NCI-H2227 (cell line): Measurements from ENCODE around the gene NUDT8.
"Not testable (repeated sequence)": the region's sequence is repeated elsewhere in the genome, so short reads cannot be mapped to it uniquely, and the experiment has no call there.

ENCODE experiments used
- DNase-seq: peaks from one replicate; lab custom pipeline; 2025; ENCODE audit not compliant: unreplicated experiment; lab: John Stamatoyannopoulos, UW

Gene NUDT8

DNA sequence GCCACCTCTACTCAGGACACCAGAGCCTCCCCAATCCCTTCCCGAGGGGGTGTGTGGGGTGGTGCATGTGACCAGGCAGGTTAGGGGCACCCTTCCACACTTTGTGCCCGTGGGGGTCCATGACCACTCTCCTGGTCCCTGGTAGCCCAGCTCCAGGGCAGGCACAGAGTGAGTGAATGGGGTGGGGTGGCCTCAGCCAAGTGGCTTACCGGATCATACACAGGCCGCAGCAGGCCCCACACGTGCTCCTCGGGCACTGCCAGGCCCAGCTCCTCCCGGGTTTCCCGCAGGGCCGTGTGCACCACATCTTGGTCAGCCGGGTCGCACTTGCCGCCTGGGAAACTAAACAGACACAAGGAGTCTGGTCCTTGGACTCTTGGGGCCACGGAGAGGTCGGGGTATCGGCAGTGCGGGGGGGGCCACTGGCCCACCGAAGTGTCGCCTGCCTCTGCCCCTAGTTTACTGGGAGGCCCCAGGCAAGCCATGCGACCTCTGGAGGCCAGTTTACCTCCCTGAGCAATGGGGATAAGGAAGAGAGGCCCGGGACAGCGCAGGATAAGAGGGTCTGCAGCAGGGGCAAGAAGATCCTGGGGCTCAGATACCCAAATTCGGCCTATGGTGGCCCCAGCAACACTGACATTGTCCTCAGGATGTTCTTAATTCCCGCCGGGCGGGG, 889 bp downstream of the NUDT8 start:
- no peak for DNase-seq

DNA sequence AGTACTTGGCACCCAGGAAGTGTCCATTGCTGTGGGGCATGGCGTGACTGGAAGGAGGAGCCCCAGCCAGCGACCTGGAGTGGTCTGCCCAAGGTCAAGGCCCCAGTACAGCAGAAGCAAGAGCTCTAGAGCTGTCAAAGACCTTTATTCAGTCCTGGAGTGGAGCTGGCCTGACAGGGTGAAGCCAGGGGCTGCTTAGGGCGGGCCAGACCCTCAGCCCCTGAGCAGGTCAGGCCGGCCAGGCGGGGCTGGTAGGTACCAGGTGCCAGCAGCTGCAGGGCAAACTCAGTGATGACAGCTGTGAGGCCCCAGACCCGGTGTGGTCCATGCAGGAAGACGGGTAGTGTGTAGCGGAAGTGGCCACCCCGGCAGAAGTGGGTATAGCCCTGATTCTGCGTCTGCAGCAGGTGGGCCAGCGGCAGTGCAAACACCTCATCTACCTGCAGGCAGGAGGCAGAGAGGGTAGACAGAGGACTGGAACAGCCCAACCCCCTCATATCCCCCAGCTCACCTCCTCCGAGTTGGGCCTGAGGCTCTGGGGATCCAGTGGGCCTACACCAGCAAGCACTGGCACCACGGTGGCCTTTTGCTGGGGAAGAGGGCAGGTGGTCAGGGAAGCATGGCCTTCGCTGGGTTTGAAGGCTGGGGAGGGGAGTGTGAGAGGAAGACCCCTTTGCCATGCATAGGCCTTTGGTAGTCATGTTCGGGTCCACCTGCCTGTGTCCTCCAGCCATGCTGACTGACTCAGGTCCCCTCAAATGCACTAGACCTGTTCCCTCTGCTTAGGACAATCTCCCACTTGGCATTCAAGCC, 1.7 kb downstream of the NUDT8 start:
- DNase-seq: no peak

- no peak for DNase-seq
Measured at GRCh38 chr11:67627441-67627811, 2.3 kb downstream of the NUDT8 start.

GRCh38 chr11:67626970-67627369, 2.8 kb downstream of the NUDT8 start:
- DNase-seq: no peak

GRCh38 chr11:67626131-67626833, 3.5 kb downstream of the NUDT8 start:
- DNase-seq: not testable (repeated sequence)

- DNase-seq: not testable (repeated sequence)
Measured at GRCh38 chr11:67623795-67624194, 5.9 kb downstream of the NUDT8 start.

GRCh38 chr11:67622905-67623304, 6.8 kb downstream of the NUDT8 start:
- DNase-seq: not testable (repeated sequence)

- not testable (repeated sequence) for DNase-seq
Measured at GRCh38 chr11:67621928-67622327, 7.8 kb downstream of the NUDT8 start.

- DNase-seq: not testable (repeated sequence)
Measured at GRCh38 chr11:67620621-67621020, 9.1 kb downstream of the NUDT8 start.

GRCh38 chr11:67619683-67620618, 9.8 kb downstream of the NUDT8 start:
- DNase-seq: not testable (repeated sequence)

DNA sequence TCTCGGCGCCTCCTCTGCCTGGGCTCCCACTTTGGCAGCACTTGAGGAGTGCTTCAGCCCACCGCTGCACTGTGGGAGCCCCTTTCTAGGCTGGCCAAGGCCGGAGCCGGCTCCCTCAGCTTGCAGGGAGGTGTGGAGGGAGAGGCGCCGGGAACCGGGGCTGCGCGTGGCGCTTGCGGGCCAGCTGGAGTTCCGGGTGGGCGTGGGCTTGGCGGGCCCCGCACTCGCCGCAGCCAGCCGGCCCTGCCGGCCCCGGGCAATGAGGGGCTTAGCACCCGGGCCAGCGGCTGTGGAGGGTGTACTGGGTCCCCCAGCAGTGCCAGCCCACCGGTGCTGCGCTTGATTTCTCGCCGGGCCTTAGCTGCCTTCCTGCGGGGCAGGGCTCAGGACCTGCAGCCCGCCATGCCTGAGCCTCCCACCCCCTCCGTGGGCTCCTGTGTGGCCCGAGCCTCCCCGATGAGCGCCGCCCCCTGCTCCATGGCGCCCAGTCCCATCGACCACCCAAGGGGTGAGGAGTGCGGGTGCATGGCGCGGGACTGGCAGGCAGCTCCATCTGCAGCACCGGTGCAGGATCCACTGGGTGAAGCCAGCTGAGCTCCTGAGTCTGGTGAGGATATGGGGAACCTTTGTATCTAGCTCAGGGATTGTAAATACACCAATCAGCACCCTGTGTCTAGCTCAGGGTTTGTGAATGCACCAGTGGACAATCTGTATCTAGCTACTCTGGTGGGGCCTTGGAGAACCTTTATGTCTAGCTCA, 10.7 kb downstream of the NUDT8 start:
- not testable (repeated sequence) for DNase-seq

DNA sequence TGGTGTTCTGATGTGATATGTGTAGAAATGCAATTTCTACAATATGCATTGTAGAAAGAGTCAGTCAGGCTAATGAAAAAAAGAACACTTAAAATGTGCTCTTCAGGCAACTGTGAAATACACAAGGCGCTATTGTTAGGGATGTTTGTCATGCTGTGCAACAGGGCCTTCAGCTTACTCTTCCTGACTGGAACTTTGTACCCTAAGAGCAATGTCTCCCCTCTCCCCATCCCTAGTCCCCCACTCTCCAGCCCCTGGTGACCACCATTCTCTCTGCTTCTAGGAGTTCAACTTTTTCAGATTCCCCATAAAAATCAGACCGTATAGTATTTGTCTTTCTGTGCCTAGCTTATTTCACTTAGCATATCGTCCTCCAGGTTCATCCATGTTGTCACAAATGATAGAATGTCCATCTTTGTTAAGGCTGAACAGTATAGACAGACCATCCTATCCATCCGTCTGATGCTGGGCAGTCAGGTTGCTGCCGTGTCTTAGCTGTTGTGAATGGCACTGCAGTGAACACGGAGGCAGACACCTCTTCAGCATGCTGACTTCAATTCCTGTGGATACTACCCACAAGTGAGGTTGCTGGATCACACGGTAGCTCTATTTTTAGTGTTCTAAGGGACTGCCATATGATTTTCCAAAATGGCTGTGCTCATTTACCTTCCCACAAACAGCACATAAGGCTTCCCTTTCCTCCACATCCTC, 12.3 kb downstream of the NUDT8 start:
- no peak for DNase-seq

- DNase-seq: no peak
Measured at GRCh38 chr11:67616431-67617242, 13.1 kb downstream of the NUDT8 start.

DNA sequence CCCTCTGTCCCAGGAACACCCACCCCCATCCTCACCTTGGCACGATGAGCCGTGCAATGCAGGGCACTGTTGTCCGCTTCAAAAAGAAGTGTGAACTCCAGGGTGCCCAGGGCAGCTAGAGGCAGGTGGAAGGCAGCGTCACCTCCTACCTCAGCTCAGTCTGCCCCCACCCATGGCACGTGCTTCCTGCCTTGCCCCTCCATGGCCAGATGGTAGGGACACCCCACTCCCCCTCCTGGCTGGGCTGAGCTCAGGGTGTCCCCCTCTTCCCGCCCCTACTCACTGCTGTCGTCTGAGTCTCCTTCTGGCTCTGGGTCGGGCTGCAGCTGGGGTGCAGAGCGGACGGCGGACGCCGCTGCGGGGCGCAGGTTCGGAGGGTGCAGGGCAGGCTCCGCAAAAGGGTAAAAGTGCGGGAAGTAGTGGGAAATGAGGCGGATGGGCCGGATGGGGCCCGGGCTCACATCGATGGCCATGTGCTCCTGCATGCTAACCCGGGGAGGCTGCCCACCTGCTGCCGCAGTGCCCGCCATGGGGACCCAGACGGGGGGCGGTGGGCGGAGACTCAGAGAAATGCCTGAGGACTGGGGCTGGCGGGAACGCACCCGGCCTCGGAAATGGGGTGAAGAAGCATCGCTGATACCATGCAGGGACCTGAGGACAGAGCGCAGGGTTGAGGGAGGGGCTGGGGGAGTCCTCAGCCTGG, 13.9 kb downstream of the NUDT8 start:
- DNase-seq: no peak

DNA sequence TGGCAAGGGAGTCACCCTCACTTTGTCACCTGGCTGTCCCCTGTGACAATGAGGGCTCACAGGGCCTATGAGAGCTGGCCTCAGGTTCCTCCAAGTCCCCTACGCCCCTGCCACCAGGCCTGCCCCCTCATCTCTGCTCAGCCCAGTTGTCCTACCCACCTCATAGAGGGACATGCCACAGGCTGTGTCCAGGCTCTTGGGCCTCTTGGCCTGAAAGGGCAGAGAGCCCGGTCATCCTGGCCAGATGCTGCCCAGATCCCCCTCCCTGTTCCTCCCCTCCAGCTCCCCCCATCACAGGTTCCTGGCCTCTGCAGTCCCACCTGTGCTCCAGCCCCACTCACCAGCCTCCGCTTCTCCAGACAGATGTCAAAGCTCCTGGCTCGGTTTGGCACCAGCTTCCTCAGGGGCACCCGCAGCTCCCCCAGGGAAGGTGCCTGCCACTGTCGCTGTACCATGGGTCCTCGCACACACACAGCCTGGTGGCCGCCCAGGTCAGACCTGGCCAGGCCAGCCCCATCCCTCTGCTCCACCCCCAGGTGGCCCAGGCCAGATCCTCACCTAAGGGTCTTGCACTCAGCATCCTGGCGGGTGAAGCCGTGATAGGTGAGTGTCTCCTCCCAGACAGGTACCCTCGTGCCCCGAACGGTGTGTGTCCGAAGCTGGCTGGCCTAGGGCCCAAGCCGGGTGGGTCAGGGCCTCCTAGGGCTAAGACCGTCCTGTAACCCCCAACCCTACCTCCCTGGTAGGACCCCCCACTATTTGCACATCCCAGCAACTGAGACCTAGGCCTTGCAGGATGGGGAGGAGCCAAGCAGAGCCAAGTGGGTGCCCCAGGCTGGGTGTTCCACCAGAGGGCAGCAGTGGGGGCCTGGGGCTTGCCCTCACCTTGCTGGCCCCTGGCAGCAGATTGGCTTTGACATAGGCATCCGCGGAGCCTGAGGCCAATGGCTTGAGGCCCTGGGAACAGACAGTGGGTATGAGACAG, 14.7 kb downstream of the NUDT8 start:
- no peak for DNase-seq

GRCh38 chr11:67613960-67614715, 15.6 kb downstream of the NUDT8 start:
- peak; percentile 66 for DNase-seq
